GM12878 (cell line): ENCODE results near the gene ARHGEF7.

Source experiments
- ASH2L ChIP-seq: fragments of 300-600, 200-600 bp; sonication (generic); IDR thresholded peaks from 2 replicates; pipeline ENCODE4 v1.6.1; 2017; ENCODE audit warnings: low read depth, mild to moderate bottlenecking, borderline replicate concordance
- CTCF ChIP-seq, 3 experiments: IDR thresholded peaks in 2 of 3; conservative IDR thresholded peaks in 1 of 3; 2 replicates each; pipeline ENCODE4 v1.5.1; 2011; ENCODE audit warnings: low read depth in 3 of 3, low read length in 3 of 3, mild to moderate bottlenecking in 3 of 3, control low read depth in 2 of 3, moderate library complexity in 2 of 3, inconsistent platforms in 1 of 3, mixed read lengths in 1 of 3; ENCODE audit not compliant: control insufficient read depth in 2 of 3, insufficient read depth in 1 of 3; ENCODE audit errors: extremely low read depth in 1 of 3
- EGR1 ChIP-seq, 2 experiments: IDR thresholded peaks; 1 replicate in 1 of 2; 2 replicates in 1 of 2; pipeline ENCODE4 v1.6.1; 2011 to 2012; ENCODE audit warnings: low read depth in 2 of 2, low read length in 2 of 2, borderline replicate concordance in 1 of 2, mild to moderate bottlenecking in 1 of 2, moderate library complexity in 1 of 2
- GABPA ChIP-seq: IDR thresholded peaks from 2 replicates; pipeline ENCODE4 v1.6.1; 2014; ENCODE audit warnings: antibody characterized with exemption, low read depth, mild to moderate bottlenecking, inconsistent platforms
- MAX ChIP-seq: IDR thresholded peaks from 2 replicates; pipeline ENCODE4 v1.6.1; 2012; ENCODE audit warnings: low read depth, low read length, improper control_type of control experiment
- POLR2A ChIP-seq: IDR thresholded peaks from 2 replicates; pipeline ENCODE4 v1.6.1; 2011; ENCODE audit warnings: low read depth, mild to moderate bottlenecking, low read length
- POLR2AphosphoS5 ChIP-seq: IDR thresholded peaks from 2 replicates; pipeline ENCODE4 v1.6.1; 2011; ENCODE audit warnings: mild to moderate bottlenecking, low read length, inconsistent platforms

GRCh38 chr13:111211789-111212516 is 96.8 kb downstream of the ARHGEF7 start:
- TF ChIP-seq POLR2A: no peak
- no peak for TF ChIP-seq CTCF (IDR thresholded peaks at IDR 0.05 in 2 of 3, conservative IDR thresholded peaks at IDR 0.05 in 1 of 3; ENCODE audit: control insufficient read depth in 2 of 3, extremely low read depth in 1 of 3, insufficient read depth in 1 of 3, low read depth in 3 of 3, low read length in 3 of 3)
- TF ChIP-seq EGR1 (IDR thresholded peaks at IDR 0.05; ENCODE audit: borderline replicate concordance in 1 of 2, low read depth in 2 of 2, low read length in 2 of 2): no peak
- TF ChIP-seq POLR2AphosphoS5: no peak
- no peak for TF ChIP-seq GABPA
- no peak for TF ChIP-seq MAX
- no peak for TF ChIP-seq ASH2L
